Memory B cell (primary cell): Measurements from ENCODE around the gene IGFBPL1.
"Not testable (repeated sequence)": the region's sequence is repeated elsewhere in the genome, so short reads cannot be mapped to it uniquely, and the experiment has no call there.

Source experiments
- ATAC-seq: fragments of 150-1000 bp; cut with Tn5 transposase; 2 replicates; pipeline ENCODE4 v1.10.0; 2021; ENCODE audit warnings: low read depth, mild to moderate bottlenecking, moderate library complexity
- DNase-seq, 2 donors: peaks; one replicate each; pipeline ENCODE4 v3.0.0; 2022; ENCODE audit warnings: low spot score in 2 of 2
- H3K27ac Mint-ChIP-seq: one replicate; pipeline ENCODE4 v1.8.0; 2022; ENCODE audit warnings: mild to moderate bottlenecking, moderate library complexity, mixed read lengths
- H3K27me3 Mint-ChIP-seq: one replicate; pipeline ENCODE4 v1.8.0; 2022; ENCODE audit warnings: mixed read lengths
- H3K36me3 Mint-ChIP-seq: one replicate; pipeline ENCODE4 v1.8.0; 2022; ENCODE audit warnings: mild to moderate bottlenecking, mixed read lengths
- H3K4me1 Mint-ChIP-seq: one replicate; pipeline ENCODE4 v1.8.0; 2022; ENCODE audit warnings: mixed read lengths
- H3K4me3 Mint-ChIP-seq: one replicate; pipeline ENCODE4 v1.8.0; 2022; ENCODE audit warnings: mild to moderate bottlenecking, moderate library complexity, mixed read lengths
- H3K9me3 Mint-ChIP-seq: one replicate; pipeline ENCODE4 v1.8.0; 2022; ENCODE audit warnings: mixed read lengths

Gene IGFBPL1

GRCh38 chr9:38386319-38386895 lies 37.8 kb downstream of the IGFBPL1 start:
- H3K27me3 Mint-ChIP-seq: peaks cover 2% of the 10 kb centered on the region
- H3K9me3 Mint-ChIP-seq: peaks cover 7% of the 10 kb centered on the region
- no peak overlapping the region for H3K4me3 Mint-ChIP-seq

GRCh38 chr9:38385896-38386295 lies 38.4 kb downstream of the IGFBPL1 start:
- no peaks in the 10 kb centered on the region for H3K4me1 Mint-ChIP-seq
- H3K27ac Mint-ChIP-seq: no peak overlapping the region
- ATAC-seq (no peak), DNase-seq (no peak)
- peaks cover 7% of the 10 kb centered on the region for H3K9me3 Mint-ChIP-seq
- peaks cover 2% of the 10 kb centered on the region for H3K27me3 Mint-ChIP-seq
- peaks cover 5% of the 10 kb centered on the region for H3K36me3 Mint-ChIP-seq
- H3K4me3 Mint-ChIP-seq: no peak overlapping the region

More at GRCh38 chr9:38386319-38386895, 37.8 kb downstream of the IGFBPL1 start:
- ATAC-seq: no peak
- DNase-seq: no peak
- H3K36me3 Mint-ChIP-seq: peaks cover 5% of the 10 kb centered on the region
- H3K4me1 Mint-ChIP-seq: no peaks in the 10 kb centered on the region
- H3K27ac Mint-ChIP-seq: no peak overlapping the region

GRCh38 chr9:38384990-38385848 lies 39.0 kb downstream of the IGFBPL1 start:
- H3K4me1 Mint-ChIP-seq: no peaks in the 10 kb centered on the region
- no peak overlapping the region for H3K4me3 Mint-ChIP-seq
- peaks cover 7% of the 10 kb centered on the region for H3K9me3 Mint-ChIP-seq
- no peak for ATAC-seq
- peaks cover 5% of the 10 kb centered on the region for H3K36me3 Mint-ChIP-seq
- no peak for DNase-seq
- H3K27ac Mint-ChIP-seq: no peak overlapping the region
- peaks cover 2% of the 10 kb centered on the region for H3K27me3 Mint-ChIP-seq

GRCh38 chr9:38382141-38382540 lies 42.1 kb downstream of the IGFBPL1 start:
- Mint-ChIP-seq H3K4me3 (no peak overlapping the region), H3K27ac (no peak overlapping the region), H3K4me1 (no peaks in the 10 kb centered on the region), H3K27me3 (no peaks in the 10 kb centered on the region), H3K36me3 (peaks cover 5% of the 10 kb centered on the region), H3K9me3 (peaks cover 7% of the 10 kb centered on the region)
- ATAC-seq (no peak), DNase-seq (no peak)

- no peaks in the 10 kb centered on the region for H3K4me1 Mint-ChIP-seq
- DNase-seq (no peak), ATAC-seq (no peak)
- H3K9me3 Mint-ChIP-seq: peaks cover 7% of the 10 kb centered on the region
- no peaks in the 10 kb centered on the region for H3K27me3 Mint-ChIP-seq
- peaks cover 5% of the 10 kb centered on the region for H3K36me3 Mint-ChIP-seq
- no peak overlapping the region for H3K27ac Mint-ChIP-seq
- no peak overlapping the region for H3K4me3 Mint-ChIP-seq
Observed at GRCh38 chr9:38380872-38381534, 43.3 kb downstream of the IGFBPL1 start.

GRCh38 chr9:38380230-38380871 lies 43.9 kb downstream of the IGFBPL1 start:
- Mint-ChIP-seq H3K4me1 (no peaks in the 10 kb centered on the region), H3K27me3 (peaks cover 2% of the 10 kb centered on the region), H3K9me3 (peaks cover 4% of the 10 kb centered on the region), H3K4me3 (no peak overlapping the region), H3K27ac (no peak overlapping the region), H3K36me3 (peaks cover 2% of the 10 kb centered on the region)
- no peak for DNase-seq
- ATAC-seq: no peak

GRCh38 chr9:38377336-38378083 lies 46.7 kb downstream of the IGFBPL1 start:
- not testable (repeated sequence) for H3K27me3 Mint-ChIP-seq, H3K9me3 Mint-ChIP-seq, H3K36me3 Mint-ChIP-seq, DNase-seq, ATAC-seq, H3K27ac Mint-ChIP-seq, H3K4me3 Mint-ChIP-seq, H3K4me1 Mint-ChIP-seq

- ATAC-seq (no peak), DNase-seq (no peak)
- no peaks in the 10 kb centered on the region for H3K4me1 Mint-ChIP-seq
- H3K9me3 Mint-ChIP-seq: no peaks in the 10 kb centered on the region
- no peaks in the 10 kb centered on the region for H3K36me3 Mint-ChIP-seq
- H3K4me3 Mint-ChIP-seq: no peak overlapping the region
- no peak overlapping the region for H3K27ac Mint-ChIP-seq
- H3K27me3 Mint-ChIP-seq: peaks cover 5% of the 10 kb centered on the region
Observed at GRCh38 chr9:38376021-38376670, 48.1 kb downstream of the IGFBPL1 start.

GRCh38 chr9:38375572-38375963 lies 48.7 kb downstream of the IGFBPL1 start:
- Mint-ChIP-seq H3K4me1 (no peaks in the 10 kb centered on the region), H3K9me3 (no peaks in the 10 kb centered on the region), H3K27me3 (peaks cover 5% of the 10 kb centered on the region), H3K27ac (no peak overlapping the region), H3K36me3 (no peaks in the 10 kb centered on the region), H3K4me3 (no peak overlapping the region)
- ATAC-seq (no peak), DNase-seq (no peak)

GRCh38 chr9:38374847-38375571 lies 49.2 kb downstream of the IGFBPL1 start:
- no peak overlapping the region for H3K4me3 Mint-ChIP-seq
- H3K27me3 Mint-ChIP-seq: peaks cover 5% of the 10 kb centered on the region
- no peaks in the 10 kb centered on the region for H3K36me3 Mint-ChIP-seq
- ATAC-seq (no peak), DNase-seq (no peak)
- no peaks in the 10 kb centered on the region for H3K9me3 Mint-ChIP-seq
- H3K4me1 Mint-ChIP-seq: no peaks in the 10 kb centered on the region
- no peak overlapping the region for H3K27ac Mint-ChIP-seq

GRCh38 chr9:38373679-38374078 lies 50.6 kb downstream of the IGFBPL1 start:
- no peak for DNase-seq
- Mint-ChIP-seq H3K27ac (no peak overlapping the region), H3K4me1 (no peaks in the 10 kb centered on the region), H3K4me3 (no peak overlapping the region), H3K36me3 (no peaks in the 10 kb centered on the region), H3K9me3 (no peaks in the 10 kb centered on the region), H3K27me3 (peaks cover 10% of the 10 kb centered on the region)
- ATAC-seq: no peak

- Mint-ChIP-seq H3K9me3 (no peaks in the 10 kb centered on the region), H3K4me3 (no peak overlapping the region), H3K36me3 (no peaks in the 10 kb centered on the region), H3K4me1 (no peaks in the 10 kb centered on the region), H3K27ac (no peak overlapping the region), H3K27me3 (peaks cover 12% of the 10 kb centered on the region)
- DNase-seq (no peak), ATAC-seq (no peak)
Observed at GRCh38 chr9:38372762-38373619, 51.3 kb downstream of the IGFBPL1 start.
